T-helper 1 cell (primary cell): ENCODE data around the gene TBXA2R.
"Not testable (repeated sequence)": the region's sequence is repeated elsewhere in the genome, so short reads cannot be mapped to it uniquely, and the experiment has no call there.

Experiments
- DNase-seq, 5 donors: peaks; one replicate each; pipeline ENCODE4 v3.0.0-alpha.2; 2012 to 2020

The TBXA2R gene

DNA sequence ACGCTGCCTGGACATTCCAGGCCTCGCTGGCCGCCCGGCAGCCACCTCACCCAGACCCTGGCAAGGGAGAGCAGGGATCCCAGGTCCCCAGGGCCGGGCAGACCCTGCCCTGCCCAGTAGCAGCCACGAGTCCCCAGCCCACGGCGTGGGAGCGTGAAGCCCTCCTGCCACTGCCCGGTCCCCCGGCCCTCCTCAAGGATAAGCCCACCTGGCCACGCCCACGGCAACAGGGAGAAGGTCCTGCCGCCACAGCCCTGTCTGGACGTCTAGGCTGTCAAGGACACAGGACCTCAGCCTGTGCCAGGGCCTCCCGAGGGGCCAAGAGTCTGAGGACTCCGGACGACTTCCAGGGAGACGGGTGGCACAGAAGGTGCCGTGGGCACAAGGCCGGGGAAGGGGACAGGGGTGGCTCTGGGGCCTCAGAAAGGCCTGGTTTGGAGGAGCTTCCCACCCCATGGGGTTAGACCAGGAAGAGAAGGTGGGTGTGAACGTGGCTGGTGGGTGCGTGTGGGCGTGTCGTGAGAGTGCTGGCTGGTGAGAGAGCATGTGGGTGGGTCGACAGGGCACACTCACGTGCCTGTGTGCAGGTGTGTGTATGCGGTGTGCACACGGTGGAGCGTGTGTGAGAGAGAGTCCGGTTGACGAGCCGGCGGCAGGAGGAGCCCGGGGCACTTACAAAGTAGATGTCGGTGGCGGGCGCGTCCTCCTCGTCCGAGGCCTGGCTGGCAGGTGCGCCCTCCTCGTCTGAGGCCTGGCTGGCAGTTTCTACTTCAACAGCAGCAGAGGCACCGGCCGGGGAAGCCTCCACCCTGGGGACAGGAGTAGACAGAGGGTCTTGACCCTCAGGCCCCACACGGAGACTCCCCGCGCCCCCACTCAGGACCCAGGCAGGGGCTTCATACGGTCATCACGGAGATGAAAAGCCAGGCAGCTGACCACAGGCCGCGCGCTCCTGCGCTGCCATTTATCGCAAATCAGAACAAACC lies 31.8 kb upstream of the TBXA2R start:
- no peak for DNase-seq

DNA sequence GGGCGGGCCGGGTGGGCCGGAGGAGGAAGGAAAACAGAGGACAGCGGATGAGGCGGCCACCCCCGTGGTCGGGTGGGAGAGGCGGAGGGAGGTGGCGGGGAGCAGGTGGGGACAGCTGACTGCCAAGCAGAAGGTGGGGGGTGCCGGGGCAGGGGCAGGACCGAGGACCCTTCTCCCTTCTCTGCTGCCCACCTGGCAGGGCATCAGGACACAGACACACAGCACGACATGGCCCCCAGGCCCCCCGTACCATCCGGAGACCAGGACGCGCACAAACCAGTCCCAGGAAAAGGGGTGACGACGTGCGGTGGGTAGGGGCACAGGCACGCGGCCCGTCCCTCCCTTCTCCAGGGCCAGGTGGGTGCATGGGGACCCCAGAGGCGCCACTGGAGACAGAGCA lies 30.9 kb upstream of the TBXA2R start:
- DNase-seq: no peak

DNA sequence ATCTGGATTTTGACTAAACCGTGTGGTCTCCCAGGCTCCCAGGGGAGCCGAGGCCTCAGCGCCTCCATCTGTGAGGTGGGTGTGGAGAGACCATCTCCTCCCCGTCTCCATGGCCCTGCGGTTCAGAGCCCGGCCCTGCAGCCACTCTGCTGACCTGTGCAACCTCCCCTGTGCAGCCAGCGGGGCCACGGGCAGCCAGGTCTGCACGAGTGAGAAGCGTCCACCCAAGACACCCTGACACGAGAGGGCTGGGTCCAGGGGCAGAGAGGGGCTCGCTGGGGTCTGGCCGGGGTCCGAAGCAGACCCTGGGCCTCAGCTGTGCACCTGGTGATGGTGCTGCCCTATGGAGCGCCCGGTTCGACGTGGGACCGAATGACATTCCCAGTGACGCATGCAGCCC lies 30.3 kb upstream of the TBXA2R start:
- no peak for DNase-seq

DNA sequence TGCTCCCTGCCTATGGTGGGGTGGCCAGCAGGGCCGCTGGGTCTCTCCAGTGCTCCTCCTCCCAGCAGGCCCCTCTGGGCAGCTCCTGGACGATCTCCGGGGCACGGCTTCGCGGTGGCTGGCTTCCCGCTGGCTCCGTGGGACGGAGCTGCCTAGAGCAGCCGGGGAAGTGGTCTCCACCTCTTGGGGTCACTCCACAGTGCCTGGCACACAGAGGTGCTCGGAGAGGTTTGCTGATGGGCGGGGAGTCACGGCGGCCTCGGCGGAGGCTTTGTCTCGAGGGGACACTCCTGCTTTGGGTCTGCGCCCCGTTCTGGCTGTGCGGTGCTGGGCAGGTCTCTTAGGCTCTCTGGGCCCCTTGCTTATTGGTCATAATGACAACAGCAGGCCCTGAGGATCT lies 29.8 kb upstream of the TBXA2R start:
- DNase-seq: no peak

DNA sequence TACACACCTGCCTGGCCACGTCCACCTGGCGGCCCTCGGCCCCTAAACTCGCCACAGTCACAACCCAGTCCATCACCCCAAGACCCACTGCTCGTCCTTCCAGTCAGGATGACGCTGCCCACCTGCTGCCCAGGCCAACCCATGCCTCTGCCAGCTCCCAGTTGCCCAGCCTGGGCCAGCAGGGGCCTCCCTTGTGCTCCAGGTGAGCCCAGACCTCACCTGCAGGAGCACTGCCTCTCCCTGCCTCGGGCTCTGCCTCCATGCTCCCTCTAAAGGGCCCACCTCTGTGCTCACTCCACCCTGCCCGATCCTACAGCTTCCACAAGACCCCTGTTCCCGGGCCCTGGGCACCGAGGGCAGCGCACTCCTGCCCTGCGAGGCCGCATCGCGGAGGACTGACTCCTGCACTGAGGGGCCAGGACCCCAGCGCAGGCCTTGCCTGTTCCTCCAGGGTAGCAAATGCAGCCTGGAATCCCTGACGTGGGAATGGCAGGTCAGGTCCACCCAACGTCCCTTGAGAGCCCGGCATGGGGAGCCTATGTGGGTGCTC lies 27.9 kb upstream of the TBXA2R start:
- no peak for DNase-seq

DNA sequence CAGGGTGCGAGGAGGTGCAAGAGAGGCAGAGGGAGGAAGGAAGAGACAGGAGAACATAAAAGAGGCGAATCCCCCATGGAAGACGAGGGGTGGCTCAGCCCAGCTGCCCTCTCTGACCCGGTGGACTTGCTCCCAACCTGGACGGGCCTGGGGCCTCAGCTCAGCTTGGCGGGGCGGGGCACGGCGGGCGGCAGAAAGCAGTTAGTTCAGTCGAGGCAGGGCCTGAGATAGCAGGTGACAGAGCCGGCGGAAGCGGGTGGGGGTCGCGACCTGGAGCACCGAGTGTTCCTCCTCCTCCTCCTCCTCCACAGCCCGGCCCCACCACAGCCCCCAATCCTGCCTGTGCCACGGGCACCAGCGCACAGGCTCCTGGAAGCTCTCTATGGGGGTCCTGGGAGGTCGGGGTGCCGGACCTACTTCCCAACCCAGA lies 26.9 kb upstream of the TBXA2R start:
- no peak for DNase-seq

DNA sequence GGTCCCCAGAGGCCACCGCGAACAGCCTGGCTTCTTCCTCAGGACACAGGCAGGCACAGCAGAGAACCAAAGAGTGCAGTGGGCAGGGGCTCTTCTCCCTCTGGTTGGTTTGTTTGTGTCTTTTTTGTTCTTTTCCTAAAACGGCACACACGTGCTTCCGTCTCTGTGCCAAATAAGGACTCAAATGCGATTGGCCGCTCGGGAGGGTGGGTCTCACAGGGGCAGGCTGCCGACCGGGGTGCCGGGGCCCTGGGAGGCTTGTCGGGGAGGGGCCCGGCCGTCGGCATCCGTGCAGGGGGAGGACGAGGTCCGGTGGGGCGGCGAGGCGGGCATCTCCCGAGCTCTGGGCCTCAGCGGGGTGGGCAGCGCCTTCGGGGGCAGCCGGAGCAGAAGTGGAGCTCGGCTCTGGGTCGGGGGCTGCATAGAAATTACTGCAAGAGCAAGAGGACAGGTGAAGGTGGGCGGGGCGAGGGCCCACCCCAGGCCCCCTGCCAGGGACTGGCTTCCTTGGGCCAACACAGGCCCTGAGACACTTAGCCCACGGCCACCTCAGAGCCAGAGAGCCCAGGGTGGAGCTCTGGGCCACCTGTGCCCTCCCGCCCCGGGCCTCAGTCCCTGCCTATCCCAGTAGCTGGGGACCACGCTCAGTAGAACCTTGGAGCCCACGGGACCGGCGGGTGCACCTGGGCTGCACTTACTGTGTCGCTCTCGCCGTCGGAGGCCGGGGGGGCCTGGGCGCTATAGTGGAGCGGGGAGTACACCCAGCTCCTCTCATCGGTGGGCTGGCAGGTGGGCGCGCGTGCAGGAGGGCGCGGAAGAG lies 26.3 kb upstream of the TBXA2R start:
- no peak for DNase-seq

DNA sequence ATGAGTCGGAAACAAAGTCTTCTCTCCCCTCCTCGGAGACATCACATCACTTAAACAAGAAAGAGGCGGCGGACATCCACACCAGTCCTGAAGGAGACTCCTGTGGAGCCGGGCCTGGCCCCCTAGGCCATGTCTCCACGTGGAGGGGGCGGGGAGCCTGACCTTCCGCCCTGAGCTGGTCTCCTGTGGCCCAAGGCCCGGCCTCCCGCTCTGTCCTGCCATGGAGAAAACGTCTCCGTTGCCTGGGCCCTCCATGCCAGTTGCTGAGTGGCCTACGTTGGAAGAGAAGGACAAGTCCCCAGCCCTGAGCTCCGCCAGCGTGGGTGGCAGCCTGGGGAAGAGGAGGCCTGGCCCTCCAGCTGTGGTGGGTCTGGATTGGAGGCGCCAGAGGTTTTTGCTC lies 25.4 kb upstream of the TBXA2R start:
- no peak for DNase-seq

DNA sequence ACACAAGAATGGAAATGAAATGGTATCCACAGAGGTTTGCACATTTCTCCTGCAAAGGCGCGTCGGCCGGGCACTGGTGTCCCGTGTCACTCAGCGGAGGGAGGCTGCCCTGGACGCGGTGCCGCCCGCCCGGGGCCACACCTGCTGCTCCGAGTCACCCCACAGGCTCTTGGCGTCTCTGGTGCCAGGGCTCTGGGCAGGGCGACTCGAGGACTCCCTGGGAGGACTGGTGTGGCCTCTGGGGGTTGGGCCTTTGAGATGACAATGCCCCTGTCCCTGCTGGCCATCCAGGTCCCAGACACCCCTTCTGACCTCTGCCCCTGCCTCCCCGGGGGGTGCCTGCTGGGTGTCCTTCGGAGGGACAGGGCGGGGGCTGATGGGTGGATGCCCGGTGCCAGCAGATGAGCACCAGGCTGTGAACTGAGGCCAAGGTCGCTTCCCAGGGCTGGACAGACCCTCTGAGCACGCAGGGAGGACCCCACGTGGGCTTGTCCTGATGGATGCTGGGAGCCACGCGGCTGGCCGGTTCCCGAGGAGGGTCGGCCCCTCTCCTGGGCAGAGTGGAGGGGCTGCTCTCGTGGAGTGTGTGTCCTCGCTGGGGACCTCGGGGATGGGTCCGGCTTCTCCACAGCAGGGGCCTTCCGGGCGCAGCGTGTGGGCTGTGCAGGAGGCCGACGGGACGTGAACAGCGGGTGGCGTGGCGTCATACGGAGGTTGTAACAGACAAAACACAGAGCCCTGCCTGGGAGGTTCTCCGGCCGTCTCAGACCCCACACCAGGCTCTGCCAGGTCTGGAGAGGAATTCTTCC lies 24.6 kb upstream of the TBXA2R start:
- DNase-seq: no peak

DNA sequence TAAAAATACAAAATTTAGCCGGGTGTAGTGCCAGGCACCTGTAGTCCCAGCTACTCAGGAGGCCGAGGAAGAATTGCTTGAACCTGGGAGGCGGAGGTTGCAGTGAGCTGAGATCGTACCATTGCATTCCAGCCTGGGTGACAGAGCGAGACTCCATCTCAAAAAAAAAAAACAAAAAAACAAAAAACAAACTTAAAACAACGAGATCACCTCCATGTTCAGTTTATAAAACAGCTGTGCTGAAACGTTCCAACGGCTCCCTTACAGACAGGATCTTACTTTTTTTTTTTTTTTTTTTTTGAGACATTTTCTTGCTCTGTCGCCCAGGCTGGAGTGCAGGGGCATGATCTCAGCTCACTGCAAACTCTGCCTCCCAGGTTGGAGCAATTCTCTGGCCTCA lies 22.1 kb upstream of the TBXA2R start:
- not testable (repeated sequence) for DNase-seq

DNA sequence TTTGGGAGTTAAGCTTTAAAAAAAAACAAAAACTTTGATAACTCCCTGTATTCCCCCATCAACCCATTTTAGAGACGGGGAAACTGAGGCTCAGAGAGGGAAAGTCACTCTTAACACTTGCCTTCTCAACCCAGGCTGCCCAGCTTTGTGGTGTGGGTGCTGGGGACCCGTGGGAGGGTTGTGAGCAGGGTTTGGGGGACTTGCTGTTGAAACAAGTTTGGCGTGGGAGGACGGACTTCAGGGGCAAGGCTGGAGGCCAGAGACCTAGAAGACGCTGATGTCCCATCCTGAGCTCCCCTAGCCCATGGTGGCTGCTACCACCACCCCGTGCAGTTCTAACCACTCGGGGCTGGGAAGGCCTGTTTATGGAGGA lies 20.7 kb upstream of the TBXA2R start:
- DNase-seq: no peak

DNA sequence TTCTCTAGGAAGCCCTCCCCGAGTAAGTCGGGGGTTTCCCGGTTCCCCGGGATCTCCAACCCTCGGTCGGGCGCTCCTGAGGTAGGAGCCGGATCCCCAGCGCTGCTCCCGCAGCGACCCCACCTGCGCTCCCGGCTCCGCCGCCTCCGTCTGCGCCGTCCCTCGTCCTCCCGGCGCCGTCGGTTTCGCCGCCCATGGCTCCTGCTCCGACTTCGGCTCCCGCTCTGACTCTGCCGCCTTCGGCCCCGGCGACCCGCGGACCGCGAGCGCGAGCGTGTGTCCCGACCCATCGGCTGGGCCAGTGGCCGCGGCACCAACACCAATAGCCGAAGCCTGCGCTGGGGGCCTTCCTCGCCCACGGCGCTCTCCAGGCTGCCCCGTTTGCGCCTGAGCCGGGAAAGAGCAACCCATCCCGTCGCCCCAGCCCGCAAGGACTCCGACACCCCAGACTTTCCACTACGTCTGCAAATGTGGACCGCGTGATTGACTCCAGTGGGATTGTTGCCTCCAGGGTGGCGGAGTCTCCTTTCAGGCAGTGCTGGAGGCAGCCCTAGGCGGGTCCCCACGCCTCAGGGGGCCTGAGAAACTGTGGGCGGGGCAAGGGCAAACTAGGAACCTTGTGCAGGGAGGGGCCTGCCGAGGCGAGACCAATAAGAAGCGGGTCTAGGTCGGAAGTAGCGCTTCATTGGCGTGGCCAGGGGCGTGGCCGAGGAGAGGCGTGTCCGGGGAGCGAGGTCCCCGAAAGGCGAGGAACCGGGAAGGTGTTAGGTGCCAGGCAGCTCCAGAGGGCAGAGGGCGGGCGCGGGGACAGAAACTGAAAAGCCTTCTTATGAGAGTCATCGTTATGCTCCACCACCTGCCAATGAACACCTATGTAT lies 20.0 kb upstream of the TBXA2R start, which contains the start of gene CACTIN:
TSS of gene CACTIN (minus strand) at position 318 of the 878 bp plus-strand sequence. CDS start at position 290, 28 bp downstream.
- DNase-seq: peak; percentile 96 to 99 (median 98)

DNA sequence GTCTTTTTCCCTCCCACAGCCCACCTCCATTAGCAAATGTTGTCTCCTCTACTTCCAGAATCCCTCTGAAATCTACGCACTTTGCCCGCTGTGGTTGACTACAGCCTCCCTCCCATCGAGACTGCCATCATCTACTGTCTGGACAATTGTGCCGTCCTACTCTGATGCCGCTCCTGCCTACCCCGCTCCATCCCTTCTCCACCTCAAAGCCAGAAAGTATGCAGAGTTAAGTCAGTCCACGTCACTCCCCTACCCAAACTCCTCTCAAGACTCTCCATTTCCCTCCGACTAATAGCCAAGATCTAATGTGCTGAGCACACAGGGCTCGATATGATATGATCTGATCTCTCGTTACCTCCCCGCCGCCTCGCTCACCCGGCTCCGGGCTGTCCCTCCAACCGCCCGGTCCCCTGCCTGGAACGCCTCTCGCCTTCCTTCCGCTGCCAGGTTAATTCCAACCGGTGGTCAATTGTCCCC lies 19.4 kb upstream of the TBXA2R start:
- peak in 1 of 5 donors; percentile 8 for DNase-seq

DNA sequence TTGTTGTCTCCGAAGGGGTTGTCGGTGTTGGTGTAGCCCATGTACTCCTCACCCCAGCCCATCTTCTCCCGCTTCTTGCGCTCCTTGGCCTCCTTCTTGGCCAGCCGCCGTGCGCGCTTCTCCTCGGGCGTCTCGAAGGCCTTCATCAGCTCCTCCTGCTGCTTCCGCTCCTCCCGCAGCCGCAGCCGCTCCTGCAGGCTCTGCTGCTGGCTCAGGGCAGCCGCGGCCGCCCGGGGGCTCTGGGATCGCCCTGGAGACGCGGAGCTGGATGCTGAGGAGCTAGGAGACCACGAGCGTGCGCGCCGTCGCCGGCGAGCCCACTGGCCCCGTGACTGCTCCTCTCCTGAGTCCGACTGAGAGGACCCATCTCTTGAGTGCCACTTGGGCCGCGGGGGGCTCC lies 17.0 kb upstream of the TBXA2R start:
- DNase-seq: no peak

DNA sequence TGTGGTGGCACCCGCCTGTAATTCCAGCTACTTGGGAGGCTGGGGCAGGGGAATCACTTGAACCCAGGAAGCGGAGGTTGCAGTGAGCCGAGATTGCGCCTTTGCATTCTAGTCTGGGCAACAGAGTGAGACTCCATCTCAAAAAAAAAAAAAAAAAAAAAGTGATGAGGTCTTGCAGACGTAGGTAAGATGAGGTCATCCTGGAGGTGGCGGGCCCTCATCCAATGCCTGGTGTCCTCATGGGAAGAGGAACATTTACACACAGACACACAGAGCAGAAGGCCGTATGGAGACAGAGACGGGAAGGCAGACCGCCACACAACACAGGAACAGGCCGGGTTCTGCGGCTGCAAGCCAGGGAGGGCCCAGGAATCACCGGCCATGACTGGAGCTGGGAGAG lies 15.5 kb upstream of the TBXA2R start:
- DNase-seq: no peak

DNA sequence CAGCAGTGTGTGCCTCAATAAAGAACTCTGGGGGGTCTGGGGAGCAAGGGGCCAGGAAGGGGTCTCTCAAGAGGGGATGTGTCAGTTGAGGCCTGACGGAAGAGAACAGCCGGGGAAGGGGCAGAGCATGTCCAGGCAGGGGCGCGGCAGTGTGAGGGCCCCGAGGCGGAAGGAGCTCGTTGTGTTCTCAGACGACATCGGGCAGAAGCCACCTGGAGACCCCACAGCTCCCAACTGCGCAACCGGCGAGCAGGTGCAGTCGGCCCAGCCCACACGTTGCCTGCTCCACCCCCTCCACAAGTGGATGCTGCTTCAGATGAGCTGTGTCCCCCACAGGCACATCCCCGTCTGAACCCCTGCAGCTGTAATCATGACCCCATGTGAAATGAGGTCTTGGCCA lies 15.0 kb upstream of the TBXA2R start:
- DNase-seq: no peak

DNA sequence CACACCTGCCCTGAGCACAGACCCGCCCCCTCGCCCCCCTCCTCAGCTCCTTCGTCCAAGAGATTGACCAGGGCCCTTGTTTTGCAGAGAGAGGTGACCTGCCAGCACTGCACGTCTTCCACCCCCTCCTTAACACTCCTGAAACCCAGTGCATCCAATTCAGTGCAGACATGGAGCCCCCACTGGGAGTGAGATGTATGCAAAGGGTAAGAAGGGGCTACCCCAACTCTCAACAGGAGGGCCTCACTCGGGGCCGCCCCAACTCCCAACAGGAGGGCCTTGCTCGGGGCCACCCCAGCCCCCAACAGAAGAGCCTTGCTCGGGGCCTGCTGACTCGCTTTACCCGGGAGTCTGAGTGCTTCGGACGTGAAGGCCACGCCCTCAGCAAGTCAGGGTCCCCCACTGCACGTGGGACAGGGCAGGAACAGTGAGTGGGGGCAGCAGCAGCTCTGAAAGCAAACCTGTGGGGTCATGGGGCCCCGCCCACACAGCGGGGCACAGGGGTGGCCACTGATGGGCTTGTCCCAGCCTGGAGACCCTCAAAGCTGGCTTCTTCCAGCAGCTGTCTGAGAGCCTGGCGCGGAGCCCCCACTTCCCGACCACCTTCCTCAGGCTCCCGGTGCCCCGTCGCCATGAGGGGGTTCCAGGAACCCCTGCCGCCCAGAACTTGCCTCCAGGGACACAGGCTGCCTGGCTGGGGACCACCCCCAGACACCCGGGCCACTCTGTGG lies 14.3 kb upstream of the TBXA2R start:
- DNase-seq: no peak

DNA sequence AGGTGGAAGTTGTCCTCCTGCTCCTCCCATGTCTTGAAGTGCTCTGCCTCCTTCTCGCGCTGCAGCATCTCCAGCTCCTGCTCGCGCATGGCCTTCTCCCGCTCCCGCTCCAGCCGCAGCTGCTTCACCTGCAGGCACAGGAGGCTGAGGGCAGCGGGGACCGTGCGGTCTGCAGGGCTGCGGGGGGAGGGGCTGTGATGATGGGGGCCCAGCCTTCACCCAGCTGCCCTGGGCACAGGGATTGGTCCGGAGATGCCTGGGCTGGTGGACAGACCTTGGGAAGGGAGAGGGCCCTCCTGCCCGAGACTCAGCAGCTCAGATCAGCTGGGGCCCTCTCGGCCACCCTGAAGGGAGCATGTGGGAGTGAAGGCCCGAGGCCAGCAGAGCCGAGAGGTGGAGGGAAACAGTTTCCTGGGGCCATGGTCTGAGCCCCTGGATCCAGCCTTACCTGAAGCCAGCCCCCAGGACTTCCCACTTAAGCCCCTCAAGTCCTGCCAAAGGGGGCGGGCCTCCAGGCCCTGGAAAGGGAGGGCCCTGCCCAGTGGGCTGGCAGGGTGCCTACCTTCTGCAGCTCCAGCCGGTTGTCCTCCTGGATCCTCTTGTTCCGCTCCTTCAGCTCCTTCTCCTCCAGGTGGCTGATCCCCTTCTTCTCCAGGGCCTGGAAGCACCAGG lies 13.6 kb upstream of the TBXA2R start:
- no peak for DNase-seq

DNA sequence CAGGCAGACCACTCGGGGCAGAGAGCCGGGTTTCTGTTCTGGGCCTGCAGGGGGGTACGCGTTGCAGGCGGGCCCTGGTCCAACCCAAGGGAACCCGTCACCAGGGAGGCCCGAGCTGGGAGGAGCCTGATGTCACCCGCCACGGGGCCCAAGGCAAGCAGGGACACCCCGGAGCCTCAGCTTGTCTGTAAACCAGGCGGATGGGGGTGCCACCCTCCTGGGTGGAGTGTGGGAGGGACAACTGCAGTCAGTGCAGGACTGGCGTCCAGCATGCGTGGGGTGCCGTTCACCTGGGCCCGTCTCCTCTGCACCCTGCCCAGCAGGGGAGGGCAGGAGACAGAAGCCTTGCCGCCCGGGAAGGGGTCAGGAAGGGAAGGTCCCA lies 12.9 kb upstream of the TBXA2R start:
- DNase-seq: no peak
